Inflammatory macrophage (primary cell): ENCODE data around the gene LCN10.
"Not testable (repeated sequence)": the region's sequence is repeated elsewhere in the genome, so short reads cannot be mapped to it uniquely, and the experiment has no call there.

Source experiments
- DNase-seq, 2 donors: peaks; one replicate each; pipeline ENCODE4 v3.0.0-alpha.2; 2020 to 2022

Gene LCN10

GRCh38 chr9:136771907-136772415 lies 29.2 kb upstream of the LCN10 start:
- no peak for DNase-seq

GRCh38 chr9:136769710-136770191 lies 27.0 kb upstream of the LCN10 start:
- DNase-seq = peak in 1 of 2 donors; percentile 28

DNA sequence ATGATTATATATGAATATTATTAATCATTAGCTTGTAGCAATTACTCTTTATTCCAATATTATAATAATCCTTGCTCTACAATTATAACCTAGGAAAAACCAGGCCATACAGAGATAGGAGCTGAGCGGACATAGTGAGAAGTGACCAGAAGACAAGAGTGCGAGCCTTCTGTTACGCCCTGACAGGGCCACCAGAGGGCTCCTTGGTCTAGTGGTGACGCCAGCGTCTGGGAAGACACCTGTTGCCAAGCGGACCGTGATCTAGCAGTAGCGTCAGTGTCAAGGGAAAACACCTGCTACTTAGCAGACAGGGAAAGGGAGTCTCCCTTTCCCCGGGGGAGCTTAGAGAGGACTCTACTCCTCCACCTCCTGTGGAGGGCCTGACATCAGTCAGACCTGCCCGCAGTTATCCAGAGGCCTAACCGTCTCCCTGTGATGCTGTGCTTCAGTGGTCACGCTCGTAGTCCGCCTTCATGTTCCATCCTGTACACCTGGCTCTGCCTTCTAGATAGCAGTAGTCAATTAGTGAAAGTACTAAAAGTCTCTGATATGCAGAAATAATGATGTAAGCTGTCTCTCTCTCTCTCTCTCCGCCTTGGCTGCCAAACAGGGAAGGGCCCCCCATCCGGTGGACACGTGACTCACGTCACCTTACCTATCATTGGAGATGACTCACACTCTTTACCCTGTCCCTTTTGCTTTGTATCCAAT lies 23.8 kb upstream of the LCN10 start:
- DNase-seq = peak; percentile 32 to 52

DNA sequence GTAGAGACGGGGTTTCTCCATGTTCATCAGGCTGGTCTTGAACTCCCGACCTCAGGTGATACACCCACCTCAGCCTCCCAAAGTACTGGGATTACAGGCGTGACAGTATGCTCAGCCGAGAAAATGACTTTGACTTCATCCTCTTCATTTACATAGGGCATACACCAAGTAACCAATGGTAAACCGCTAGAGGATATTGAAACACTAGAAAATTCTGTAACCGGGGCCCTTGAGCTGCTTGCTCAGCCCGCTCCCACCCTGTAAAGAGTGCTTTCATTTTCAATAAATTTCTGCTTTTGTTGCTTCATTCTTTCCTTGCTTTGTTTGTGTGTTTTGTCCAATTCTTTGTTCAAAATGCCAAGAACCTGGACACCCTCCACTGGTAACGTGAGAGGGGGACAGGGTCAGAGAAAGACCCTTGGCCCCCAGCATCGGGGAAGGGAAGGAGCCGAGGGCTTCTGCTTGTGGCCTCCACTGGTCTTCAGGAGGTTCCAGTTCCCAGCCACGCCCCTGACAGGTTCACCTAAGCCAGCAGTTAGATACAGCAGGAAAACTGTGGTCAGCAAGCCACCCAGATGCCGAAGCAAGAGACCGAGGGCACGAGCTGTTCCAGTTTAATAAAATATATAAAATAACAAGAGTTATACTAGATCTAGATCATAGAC lies 23.1 kb upstream of the LCN10 start:
- DNase-seq = not testable (repeated sequence)

DNA sequence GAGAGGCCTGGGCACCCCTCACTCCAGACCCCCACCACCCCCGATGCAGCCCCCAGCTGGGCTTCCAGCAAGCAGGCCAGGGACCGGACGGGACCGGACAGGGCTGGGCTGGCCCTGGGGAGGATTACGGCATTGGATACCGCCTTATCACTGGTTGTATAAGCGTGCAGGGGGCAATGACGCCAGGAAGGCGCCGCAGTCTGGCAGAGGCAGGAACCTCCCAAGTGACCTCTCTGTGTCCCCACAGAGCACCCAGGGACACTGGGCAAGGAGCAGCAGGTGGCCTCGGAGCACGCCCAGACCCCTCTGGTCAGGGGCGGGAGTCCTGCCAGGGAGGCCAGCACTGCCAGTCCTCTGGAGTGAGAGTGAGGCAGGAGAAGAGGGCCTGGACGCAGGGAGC lies 22.3 kb upstream of the LCN10 start:
- no peak for DNase-seq

GRCh38 chr9:136764301-136764891 lies 21.7 kb upstream of the LCN10 start, which contains the start of gene LCN15:
Gene LCN15, minus strand, starts transcription at chr9:136764518. Its CDS starts 30 bp downstream, at chr9:136764488.
- DNase-seq = no peak

GRCh38 chr9:136763649-136764035 lies 20.9 kb upstream of the LCN10 start:
- no peak for DNase-seq

- no peak for DNase-seq
Measured at GRCh38 chr9:136762915-136763648, 20.3 kb upstream of the LCN10 start.

DNA sequence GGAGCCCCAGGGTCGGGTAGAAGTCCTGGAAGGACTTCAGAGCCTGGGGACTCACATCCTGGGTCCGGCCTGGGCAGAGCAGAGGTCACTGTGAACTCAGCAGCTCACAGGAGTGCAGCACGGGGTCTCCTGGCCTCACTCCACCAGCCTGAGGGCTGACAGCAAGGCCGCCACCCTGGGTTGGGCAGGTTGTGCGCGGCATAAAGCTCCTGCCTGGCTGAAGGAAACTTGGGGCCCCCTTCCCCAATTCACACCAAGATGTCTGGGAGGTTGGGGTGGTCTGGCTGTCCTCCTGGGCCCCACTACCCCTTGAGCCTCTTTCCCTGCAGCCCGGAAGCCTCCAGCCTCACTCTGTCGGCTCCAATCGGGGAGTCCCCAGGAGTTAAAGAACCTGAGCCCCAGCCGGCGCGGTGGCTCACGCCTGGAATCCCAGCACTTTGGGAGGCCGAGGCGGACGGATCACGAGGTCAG lies 19.5 kb upstream of the LCN10 start:
- no peak for DNase-seq

- DNase-seq = no peak
Measured at GRCh38 chr9:136761545-136761981, 18.8 kb upstream of the LCN10 start.

DNA sequence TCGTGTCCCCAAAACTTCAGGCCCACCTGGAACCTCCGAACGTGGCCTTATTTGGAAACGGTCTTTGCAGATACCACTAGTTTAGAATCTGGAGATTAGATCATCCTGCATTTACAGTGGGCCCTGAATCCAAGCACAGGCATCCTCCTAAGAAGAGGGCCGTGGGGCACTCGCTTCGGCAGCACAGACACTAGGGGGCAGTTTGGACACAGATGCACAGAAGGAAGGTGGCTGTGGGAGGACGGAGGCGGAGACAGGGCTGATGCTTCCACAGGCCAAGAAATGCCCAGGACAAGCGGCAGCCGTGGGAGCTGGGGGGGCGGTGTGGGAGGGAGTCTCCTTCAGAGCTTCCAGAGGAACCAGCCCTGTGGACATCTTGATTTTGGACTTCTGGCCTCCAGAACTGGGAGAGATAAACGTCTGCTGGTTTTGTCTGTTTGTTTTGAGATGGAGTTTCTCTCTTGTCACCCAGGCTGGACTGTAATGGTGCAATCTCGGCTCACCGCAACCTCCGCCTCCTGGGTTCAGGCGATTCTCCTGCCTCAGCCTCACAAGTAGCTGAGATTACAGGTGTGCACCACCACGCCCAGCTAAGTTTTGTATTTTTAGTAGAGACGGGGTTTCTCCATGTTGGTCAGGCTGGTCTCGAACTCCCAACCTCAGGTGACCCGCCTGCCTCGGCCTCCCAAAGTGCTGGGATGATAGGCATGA lies 18.2 kb upstream of the LCN10 start:
- DNase-seq = peak; percentile 42 to 65

DNA sequence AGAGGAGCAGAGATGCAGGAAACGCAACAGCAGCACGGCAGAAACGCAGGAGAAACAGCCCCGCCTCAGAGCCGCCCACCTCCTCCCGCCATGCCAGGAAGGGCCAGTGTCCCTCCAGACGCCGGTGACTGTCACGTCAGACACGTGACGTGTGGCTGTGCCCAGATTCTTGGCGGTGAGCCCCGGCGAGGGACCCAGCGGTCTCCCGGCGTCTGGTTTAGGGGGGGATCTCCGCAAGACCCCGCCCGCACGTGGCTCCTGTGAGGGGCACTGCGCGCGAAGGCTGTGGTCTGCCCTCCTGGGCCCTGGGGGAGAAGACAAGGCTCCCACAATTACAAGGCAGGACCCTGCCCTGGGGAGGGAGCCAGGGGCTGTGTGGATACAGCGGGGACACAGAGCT lies 17.7 kb upstream of the LCN10 start:
- DNase-seq = no peak

GRCh38 chr9:136759436-136760325 lies 16.9 kb upstream of the LCN10 start:
- DNase-seq = no peak

GRCh38 chr9:136759001-136759400 lies 16.3 kb upstream of the LCN10 start:
- DNase-seq = no peak

DNA sequence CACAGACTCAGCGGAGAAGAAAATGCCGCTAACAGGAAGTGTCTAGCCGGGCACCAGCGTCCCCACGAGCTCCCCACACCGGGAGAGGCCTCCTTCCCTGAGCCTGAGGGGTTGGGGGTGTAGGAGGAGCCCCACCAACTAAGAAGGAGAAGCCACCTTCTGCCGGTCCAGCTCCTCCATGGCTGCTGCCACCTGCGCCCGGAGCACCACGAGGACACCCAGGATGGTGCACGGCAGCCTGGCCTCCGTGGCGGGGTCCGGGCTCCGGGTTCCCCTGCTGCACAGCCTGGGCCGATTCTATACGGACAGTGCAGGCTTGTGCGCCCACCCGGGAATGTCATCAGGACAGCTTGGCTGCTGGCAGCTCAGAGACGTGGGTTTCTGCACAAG lies 15.0 kb upstream of the LCN10 start:
- DNase-seq = no peak

DNA sequence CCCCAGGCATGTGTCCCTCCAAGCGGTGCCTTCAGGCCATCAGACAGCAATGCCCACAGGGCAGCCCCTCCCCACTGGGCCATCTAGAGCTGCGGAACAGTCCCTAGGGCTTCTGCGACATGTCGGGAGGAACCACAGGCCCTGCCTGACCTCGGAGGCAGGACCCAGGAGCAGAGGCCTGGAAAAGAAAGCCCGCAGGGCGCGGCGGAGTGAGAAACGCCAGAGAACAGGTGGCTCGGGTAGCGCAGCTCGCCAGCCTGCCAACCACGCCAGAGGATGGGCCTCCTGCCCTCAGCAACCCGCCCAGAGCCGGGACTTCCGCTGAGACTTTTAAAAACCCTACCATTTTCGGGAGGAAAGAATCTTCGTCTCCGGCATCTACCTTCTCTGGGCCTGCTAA lies 14.6 kb upstream of the LCN10 start:
- no peak for DNase-seq

DNA sequence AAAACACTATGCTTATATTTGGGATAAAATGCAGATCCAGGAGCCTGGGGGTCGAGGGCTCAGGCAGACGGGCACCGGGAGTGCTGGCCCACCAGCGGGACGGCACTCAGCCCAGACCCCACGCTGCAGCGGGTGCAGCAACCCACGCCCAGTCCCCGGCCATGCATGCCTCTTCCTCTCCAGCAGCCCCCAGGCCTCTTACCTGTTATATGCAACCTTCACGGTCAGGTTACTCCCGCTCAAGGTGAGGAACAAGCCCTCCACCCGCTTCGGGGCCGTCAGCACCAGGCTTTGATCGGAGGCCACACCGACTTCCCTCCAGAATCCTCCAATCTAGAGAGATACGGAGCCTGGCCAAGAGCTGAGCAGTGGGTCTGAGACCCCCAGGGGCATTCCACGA lies 14.1 kb upstream of the LCN10 start:
- no peak for DNase-seq

DNA sequence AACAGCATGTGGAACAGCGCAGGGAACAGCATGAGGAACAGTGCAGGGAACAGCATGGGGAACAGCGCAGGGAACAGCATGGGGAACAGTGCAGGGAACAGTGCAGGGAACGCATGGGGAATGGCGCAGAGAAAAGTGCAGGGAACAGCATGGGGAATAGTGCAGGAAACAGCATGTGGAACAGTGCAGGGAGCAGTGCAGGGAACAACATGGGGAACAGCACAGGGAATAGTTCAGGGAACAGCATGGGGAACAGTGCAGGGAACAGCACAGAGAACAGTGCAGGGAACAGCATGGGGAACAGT lies 13.3 kb upstream of the LCN10 start:
- DNase-seq = no peak

GRCh38 chr9:136755302-136756133 lies 12.8 kb upstream of the LCN10 start:
- DNase-seq = not testable (repeated sequence)

DNA sequence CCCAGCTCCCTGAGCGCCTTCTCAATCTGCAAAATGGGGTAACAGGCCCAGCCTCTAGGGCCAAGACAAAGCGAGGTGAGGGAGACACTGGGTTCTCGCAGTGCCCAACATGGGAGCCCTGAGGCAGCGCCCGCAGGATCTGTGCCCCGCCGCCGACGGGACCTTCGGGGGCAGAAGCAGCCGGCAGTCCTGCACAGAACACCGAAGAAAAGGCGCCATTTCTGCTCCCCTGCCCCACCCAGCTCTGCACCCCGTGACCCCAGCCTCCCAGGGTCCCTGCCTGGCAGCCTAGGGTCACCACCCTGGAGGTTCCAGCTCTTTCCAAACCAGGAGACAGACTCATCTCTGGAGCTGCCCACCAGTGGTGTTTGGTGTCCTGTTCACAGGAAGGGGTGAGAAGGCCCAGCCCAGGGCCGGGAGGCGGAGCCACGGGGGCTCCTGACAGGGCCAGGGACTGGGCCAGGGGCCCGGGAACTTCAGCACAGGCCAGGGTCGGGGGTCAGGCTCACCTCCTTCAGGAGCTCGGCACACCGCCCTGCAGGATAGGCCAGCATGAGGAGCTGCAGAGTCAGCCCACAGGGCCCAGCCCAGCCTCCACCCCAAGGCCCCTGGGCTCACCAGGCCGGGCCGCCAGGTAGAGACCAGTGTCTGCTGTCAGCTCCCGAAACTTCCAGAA lies 12.0 kb upstream of the LCN10 start:
- DNase-seq = no peak
